SK-N-MC (cell line): Measurements from ENCODE around the gene DLGAP5.

Source experiments
- EZH2 ChIP-seq: fragments of 200-600 bp; sonication (generic); IDR thresholded peaks from one replicate; pipeline ENCODE4 v1.6.1; 2017; ENCODE audit warnings: antibody characterized with exemption
- FOXP2 ChIP-seq: optimal IDR thresholded peaks from 2 replicates; pipeline ENCODE3; 2011; ENCODE audit warnings: mild to moderate bottlenecking, moderate library complexity; ENCODE audit not compliant: insufficient read depth; ENCODE audit errors: extremely low read length, control extremely low read depth
- POLR2AphosphoS5 ChIP-seq: IDR thresholded peaks from 2 replicates; pipeline ENCODE4 v1.6.1; 2012; ENCODE audit warnings: mild to moderate bottlenecking, low read depth, low read length, borderline replicate concordance

- TF ChIP-seq EZH2 = no peak
- no peak for TF ChIP-seq POLR2AphosphoS5
- TF ChIP-seq FOXP2 = no peak
These were observed 58.0 kb downstream of the DLGAP5 start for GRCh38 chr14:55133416-55133815.
